GM19099 (cell line): ENCODE measurements around the gene ZNF853.

ENCODE experiments used
- POLR2A ChIP-seq: IDR thresholded peaks from 3 replicates; pipeline ENCODE4 v1.6.1; 2011; ENCODE audit warnings: low read depth; ENCODE audit not compliant: insufficient read length; ENCODE audit errors: extremely low read depth

The ZNF853 gene

GRCh38 chr7:6600093-6600492 lies 15.3 kb upstream of the ZNF853 start:
- no peak for TF ChIP-seq POLR2A

- no peak for TF ChIP-seq POLR2A
Observed at GRCh38 chr7:6604458-6604857, 11.0 kb upstream of the ZNF853 start.

GRCh38 chr7:6606866-6607583 lies 8.4 kb upstream of the ZNF853 start:
- no peak for TF ChIP-seq POLR2A

GRCh38 chr7:6607651-6608051 lies 7.8 kb upstream of the ZNF853 start:
- no peak for TF ChIP-seq POLR2A

- TF ChIP-seq POLR2A = no peak
Observed at GRCh38 chr7:6608081-6608480, 7.3 kb upstream of the ZNF853 start.

- TF ChIP-seq POLR2A = no peak
Observed at GRCh38 chr7:6608794-6609193, 6.6 kb upstream of the ZNF853 start.

- no peak for TF ChIP-seq POLR2A
Observed at GRCh38 chr7:6612819-6613218, 2.6 kb upstream of the ZNF853 start.

- TF ChIP-seq POLR2A = no peak
Observed at GRCh38 chr7:6613706-6614105, 1.7 kb upstream of the ZNF853 start.

GRCh38 chr7:6615723-6616555 lies 529 bp downstream of the ZNF853 start:
- TF ChIP-seq POLR2A = no peak

GRCh38 chr7:6616854-6617643 lies 1.6 kb downstream of the ZNF853 start:
- no peak for TF ChIP-seq POLR2A

- no peak for TF ChIP-seq POLR2A
Observed at GRCh38 chr7:6618621-6619020, 3.2 kb downstream of the ZNF853 start.

- no peak for TF ChIP-seq POLR2A
Observed at GRCh38 chr7:6619961-6620360, 4.6 kb downstream of the ZNF853 start.

- TF ChIP-seq POLR2A = no peak
Observed at GRCh38 chr7:6621195-6622133, 6.1 kb downstream of the ZNF853 start.

GRCh38 chr7:6622134-6622710 lies 6.8 kb downstream of the ZNF853 start:
- no peak for TF ChIP-seq POLR2A

- TF ChIP-seq POLR2A = no peak
Observed at GRCh38 chr7:6623589-6624245, 8.3 kb downstream of the ZNF853 start.
